PC-3 (cell line): ENCODE measurements around the gene SPRED3. TPM values are rescaled to one million over a fixed set of nuclear protein-coding genes. Genes with fewer than 3 reads are reported as not detected.

ENCODE experiments used
- ATAC-seq: fragments of 200-7000 bp; cut with Tn5 transposase; 2 replicates; pipeline ENCODE4 v1.9.1; 2020; ENCODE audit warnings: mild to moderate bottlenecking, moderate library complexity
- BruUV-seq: library from RNA; stranded (reverse); fragments of 400-500 nt; replicated peaks from 2 replicates; lab custom pipeline; 2021; lab: Mats Ljungman, UMichigan
- CTCF ChIA-PET: fragments of 300-600 bp; sonication (Branson Sonifier 250); formaldehyde crosslinking; loops from one replicate; lab custom pipeline; 2022; ENCODE audit warnings: antibody characterized with exemption; lab: Charles Lee
- POLR2A ChIA-PET: fragments of 300-600 bp; sonication (Branson Sonifier 250); formaldehyde crosslinking; loops from one replicate; lab custom pipeline; 2022; ENCODE audit warnings: antibody characterized with exemption; ENCODE audit not compliant: unreplicated experiment; lab: Charles Lee
- DNase-seq: peaks from one replicate; pipeline ENCODE4 v3.0.0-alpha.2; 2015
- H2AFZ ChIP-seq: fragments of 300-600 bp; sonication (generic); 2 replicates; pipeline ENCODE4 v1.6.0; 2016; ENCODE audit warnings: antibody characterized with exemption, low read length
- H3F3A ChIP-seq: fragments of 300-600 bp; sonication (generic); one replicate; pipeline ENCODE4 v1.6.0; 2017; ENCODE audit warnings: antibody characterized with exemption, low read length, control low read depth, mild to moderate bottlenecking; ENCODE audit not compliant: unreplicated experiment
- H3K27ac ChIP-seq: fragments of 300-600 bp; sonication (generic); 2 replicates; pipeline ENCODE4 v1.5.1; 2016; ENCODE audit warnings: mild to moderate bottlenecking, low read length
- H3K27me3 ChIP-seq: fragments of 300-600 bp; sonication (generic); 2 replicates; pipeline ENCODE4 v1.6.1; 2016; ENCODE audit warnings: low read length, mixed read lengths
- H3K36me3 ChIP-seq: fragments of 300-600 bp; sonication (generic); 2 replicates; pipeline ENCODE4 v1.6.1; 2016; ENCODE audit warnings: low read depth, mixed run types, low read length, mixed read lengths
- H3K4me1 ChIP-seq: fragments of 300-600 bp; sonication (generic); 2 replicates; pipeline ENCODE4 v1.5.1; 2016; ENCODE audit warnings: low read length; ENCODE audit not compliant: insufficient read depth
- H3K4me2 ChIP-seq: fragments of 300-600 bp; sonication (generic); 2 replicates; pipeline ENCODE4 v1.6.0; 2016; ENCODE audit warnings: low read length
- H3K4me3 ChIP-seq: fragments of 300-600 bp; sonication (generic); 2 replicates; pipeline ENCODE4 v1.5.1; 2016; ENCODE audit warnings: mild to moderate bottlenecking, low read length, mixed read lengths
- H3K79me2 ChIP-seq: fragments of 300-600 bp; sonication (generic); 2 replicates; pipeline ENCODE4 v1.6.1; 2017; ENCODE audit warnings: low read length, mixed read lengths
- H3K9ac ChIP-seq: fragments of 300-600 bp; sonication (generic); 2 replicates; pipeline ENCODE4 v1.6.0; 2016; ENCODE audit warnings: mild to moderate bottlenecking, low read length
- H3K9me2 ChIP-seq: fragments of 300-600 bp; sonication (generic); replicated peaks from 2 replicates; pipeline ENCODE4 v1.6.1; 2016; ENCODE audit warnings: mixed run types, low read length, mixed read lengths
- H3K9me3 ChIP-seq: fragments of 300-600 bp; sonication (generic); 2 replicates; pipeline ENCODE4 v1.6.1; 2016; ENCODE audit warnings: low read length, mixed read lengths
- H4K20me1 ChIP-seq: fragments of 300-600 bp; sonication (generic); 2 replicates; pipeline ENCODE4 v1.6.1; 2016; ENCODE audit warnings: low read length, mixed read lengths
- EZH2 ChIP-seq: fragments of 300-600 bp; sonication (generic); IDR thresholded peaks from one replicate; pipeline ENCODE4 v1.6.1; 2017; ENCODE audit warnings: antibody characterized with exemption, mild to moderate bottlenecking, low read length; ENCODE audit not compliant: unreplicated experiment
- EZH2phosphoT487 ChIP-seq: fragments of 300-600 bp; sonication (generic); IDR thresholded peaks from 2 replicates; pipeline ENCODE4 v1.6.1; 2018; ENCODE audit warnings: mild to moderate bottlenecking, antibody characterized with exemption, low read length, borderline replicate concordance
- intact Hi-C: fragments of 100-400 bp; cut with micrococcal nuclease; formaldehyde crosslinking; loops from 2 replicates; pipeline ENCODE4 v1.9.0; 2023
- total RNA-seq: library from RNA; depleted of rRNA; stranded (reverse); fragments of >200 nt; gene quantifications from 2 replicates; pipeline ENCODE4 v1.2.3, GENCODE V29; 2014
- TF ChIP-seq, protein P1 (sequence below): fragments of 300-600 bp; sonication (generic); conservative IDR thresholded peaks from 2 replicates; pipeline ENCODE4 v1.5.1; 2017; ENCODE audit warnings: antibody characterized with exemption, low read depth, mild to moderate bottlenecking, low read length

The SPRED3 gene
- total RNA-seq, 1 experiment from 2014 or later, result 4.1 TPM

DNA sequence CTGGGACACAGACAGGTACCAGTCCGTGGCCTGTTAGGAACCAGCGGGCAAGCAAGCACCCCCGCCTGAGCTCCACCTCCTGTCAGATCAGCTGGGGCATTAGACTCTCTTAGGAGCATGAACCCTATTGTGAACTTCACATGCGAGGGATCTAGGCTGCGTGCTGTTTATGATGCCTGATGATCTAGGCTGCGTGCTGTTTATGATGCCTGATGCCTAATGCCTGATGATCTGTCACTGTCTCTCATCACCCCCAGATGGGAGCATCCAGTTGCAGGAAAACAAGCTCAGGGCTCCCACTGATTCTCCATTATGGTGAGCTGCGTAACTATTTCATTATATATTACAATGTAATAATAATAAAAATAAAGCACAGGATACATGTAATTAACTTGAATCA, 33.9 kb downstream of the SPRED3 start:
- CTCF ChIA-PET, result no interaction called here
- Histone ChIP-seq H3K9me3 (no peaks in the 10 kb centered on the region), H2AFZ (no peak overlapping the region), H3F3A (no peaks in the 10 kb centered on the region), H3K4me3 (no peak overlapping the region), H3K27me3 (no peaks in the 10 kb centered on the region), H3K4me2 (no peak overlapping the region), H3K9ac (no peak overlapping the region), H3K27ac (no peak overlapping the region), H3K9me2 (no peaks in the 10 kb centered on the region), H3K4me1 (peaks cover 5% of the 10 kb centered on the region; the same call in 1 of the 2 replicates), H3K79me2 (no peaks in the 10 kb centered on the region), H3K36me3 (no peaks in the 10 kb centered on the region), H4K20me1 (no peaks in the 10 kb centered on the region)
- TF ChIP-seq, protein P1, sequence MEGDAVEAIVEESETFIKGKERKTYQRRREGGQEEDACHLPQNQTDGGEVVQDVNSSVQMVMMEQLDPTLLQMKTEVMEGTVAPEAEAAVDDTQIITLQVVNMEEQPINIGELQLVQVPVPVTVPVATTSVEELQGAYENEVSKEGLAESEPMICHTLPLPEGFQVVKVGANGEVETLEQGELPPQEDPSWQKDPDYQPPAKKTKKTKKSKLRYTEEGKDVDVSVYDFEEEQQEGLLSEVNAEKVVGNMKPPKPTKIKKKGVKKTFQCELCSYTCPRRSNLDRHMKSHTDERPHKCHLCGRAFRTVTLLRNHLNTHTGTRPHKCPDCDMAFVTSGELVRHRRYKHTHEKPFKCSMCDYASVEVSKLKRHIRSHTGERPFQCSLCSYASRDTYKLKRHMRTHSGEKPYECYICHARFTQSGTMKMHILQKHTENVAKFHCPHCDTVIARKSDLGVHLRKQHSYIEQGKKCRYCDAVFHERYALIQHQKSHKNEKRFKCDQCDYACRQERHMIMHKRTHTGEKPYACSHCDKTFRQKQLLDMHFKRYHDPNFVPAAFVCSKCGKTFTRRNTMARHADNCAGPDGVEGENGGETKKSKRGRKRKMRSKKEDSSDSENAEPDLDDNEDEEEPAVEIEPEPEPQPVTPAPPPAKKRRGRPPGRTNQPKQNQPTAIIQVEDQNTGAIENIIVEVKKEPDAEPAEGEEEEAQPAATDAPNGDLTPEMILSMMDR, result no peak
- no peak for TF ChIP-seq EZH2
- TF ChIP-seq EZH2phosphoT487, result no peak
- DNase-seq (no peak), ATAC-seq (no peak)
- BruUV-seq, result no TSS peak
- POLR2A ChIA-PET, result no interaction called here
- intact Hi-C loops, result no loop called here

- no peaks in the 10 kb centered on the region for H3K27me3 ChIP-seq
- no peak overlapping the region for H2AFZ ChIP-seq
- CTCF ChIA-PET, result no interaction called here
- no peaks in the 10 kb centered on the region for H3F3A ChIP-seq
- H4K20me1 ChIP-seq, result no peaks in the 10 kb centered on the region
- H3K9me2 ChIP-seq, result no peaks in the 10 kb centered on the region
- intact Hi-C loops, result no loop called here
- DNase-seq (no peak), ATAC-seq (no peak)
- no peaks in the 10 kb centered on the region for H3K36me3 ChIP-seq
- H3K9me3 ChIP-seq, result no peaks in the 10 kb centered on the region
- no TSS peak for BruUV-seq
- no peak overlapping the region for H3K4me2 ChIP-seq
- H3K79me2 ChIP-seq, result no peaks in the 10 kb centered on the region
- no peaks in the 10 kb centered on the region for H3K4me1 ChIP-seq
- H3K9ac ChIP-seq, result no peak overlapping the region
- POLR2A ChIA-PET, result no interaction called here
- H3K27ac ChIP-seq, result no peak overlapping the region
- TF ChIP-seq, protein P1, result no peak
- TF ChIP-seq EZH2phosphoT487 (no peak), EZH2 (no peak)
- H3K4me3 ChIP-seq, result no peak overlapping the region
Measured at GRCh38 chr19:38424272-38424671, 35.8 kb downstream of the SPRED3 start.

DNA sequence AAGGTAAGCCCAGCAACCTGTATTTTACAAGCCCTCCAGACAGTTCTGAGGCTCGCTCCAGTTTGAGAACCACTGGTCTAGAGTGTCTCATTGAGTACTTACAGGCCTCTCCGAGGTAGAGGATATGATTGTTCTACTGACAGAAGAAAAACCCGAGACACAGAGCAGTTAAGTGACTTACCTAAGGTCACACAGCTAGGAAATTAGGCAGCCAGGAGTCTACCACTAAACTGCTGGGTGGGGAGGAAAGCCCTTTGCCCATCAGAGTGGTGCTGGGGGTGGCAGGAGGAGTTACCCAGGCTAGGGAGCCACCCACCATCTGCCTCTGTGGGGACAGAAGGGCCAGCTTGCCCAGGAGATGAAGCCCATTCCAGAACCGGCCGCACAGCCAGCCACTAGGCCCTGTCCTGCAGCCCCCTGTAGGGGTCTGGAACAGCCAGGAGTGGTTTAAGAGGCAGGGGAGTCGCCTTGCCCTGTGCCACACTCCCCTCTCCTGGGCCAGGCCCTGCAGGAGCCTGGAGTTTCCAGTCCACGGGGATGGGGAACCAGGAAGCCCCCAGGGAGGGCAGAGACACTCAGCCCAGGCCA, 36.8 kb downstream of the SPRED3 start:
- no peak for DNase-seq
- no peaks in the 10 kb centered on the region for H3F3A ChIP-seq
- no peaks in the 10 kb centered on the region for H3K79me2 ChIP-seq
- H3K9me2 ChIP-seq, result no peaks in the 10 kb centered on the region
- POLR2A ChIA-PET, result no interaction called here
- no peak overlapping the region for H2AFZ ChIP-seq
- TF ChIP-seq EZH2 (no peak), EZH2phosphoT487 (no peak)
- TF ChIP-seq, protein P1, result no peak
- H3K4me3 ChIP-seq, result no peak overlapping the region
- intact Hi-C loops, result no loop called here
- no peaks in the 10 kb centered on the region for H3K36me3 ChIP-seq
- H3K9ac ChIP-seq, result no peak overlapping the region
- BruUV-seq, result no TSS peak
- CTCF ChIA-PET, result no interaction called here
- H3K27me3 ChIP-seq, result no peaks in the 10 kb centered on the region
- H3K4me2 ChIP-seq, result no peak overlapping the region
- H3K9me3 ChIP-seq, result no peaks in the 10 kb centered on the region
- H4K20me1 ChIP-seq, result no peaks in the 10 kb centered on the region
- ATAC-seq, result no peak
- H3K4me1 ChIP-seq, result no peaks in the 10 kb centered on the region
- no peak overlapping the region for H3K27ac ChIP-seq
